Fibroblast of the aortic adventitia (primary cell): ENCODE results near the gene PPM1J. TPM values are rescaled to one million over a fixed set of nuclear protein-coding genes. Genes with fewer than 3 reads are reported as not detected.

ENCODE experiments used
- DNase-seq: peaks from one replicate; pipeline ENCODE4 v3.0.0-alpha.2; 2010; ENCODE audit warnings: low read depth
- H3K4me3 ChIP-seq: 2 replicates; pipeline ENCODE4 v1.5.1; 2011; ENCODE audit warnings: low read depth, mild to moderate bottlenecking, control low read depth, low read length, moderate library complexity
- total RNA-seq: library from RNA; depleted of rRNA; stranded (reverse); fragments of >200 nt; gene quantifications from 2 replicates; pipeline ENCODE4 v1.2.3, GENCODE V29; 2012; ENCODE audit warnings: low replicate concordance
- TF ChIP-seq, protein P1 (sequence below): IDR thresholded peaks from 2 replicates; pipeline ENCODE4 v1.5.1; 2011; ENCODE audit warnings: mild to moderate bottlenecking, low read length, control low read depth, inconsistent platforms; ENCODE audit not compliant: insufficient read depth

Gene PPM1J
- total RNA-seq, 1 donor, result 0.63 TPM

GRCh38 chr1:112692681-112693080, 22.5 kb downstream of the PPM1J start:
- no peak for DNase-seq
- TF ChIP-seq, protein P1, sequence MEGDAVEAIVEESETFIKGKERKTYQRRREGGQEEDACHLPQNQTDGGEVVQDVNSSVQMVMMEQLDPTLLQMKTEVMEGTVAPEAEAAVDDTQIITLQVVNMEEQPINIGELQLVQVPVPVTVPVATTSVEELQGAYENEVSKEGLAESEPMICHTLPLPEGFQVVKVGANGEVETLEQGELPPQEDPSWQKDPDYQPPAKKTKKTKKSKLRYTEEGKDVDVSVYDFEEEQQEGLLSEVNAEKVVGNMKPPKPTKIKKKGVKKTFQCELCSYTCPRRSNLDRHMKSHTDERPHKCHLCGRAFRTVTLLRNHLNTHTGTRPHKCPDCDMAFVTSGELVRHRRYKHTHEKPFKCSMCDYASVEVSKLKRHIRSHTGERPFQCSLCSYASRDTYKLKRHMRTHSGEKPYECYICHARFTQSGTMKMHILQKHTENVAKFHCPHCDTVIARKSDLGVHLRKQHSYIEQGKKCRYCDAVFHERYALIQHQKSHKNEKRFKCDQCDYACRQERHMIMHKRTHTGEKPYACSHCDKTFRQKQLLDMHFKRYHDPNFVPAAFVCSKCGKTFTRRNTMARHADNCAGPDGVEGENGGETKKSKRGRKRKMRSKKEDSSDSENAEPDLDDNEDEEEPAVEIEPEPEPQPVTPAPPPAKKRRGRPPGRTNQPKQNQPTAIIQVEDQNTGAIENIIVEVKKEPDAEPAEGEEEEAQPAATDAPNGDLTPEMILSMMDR, result no peak
- no peak overlapping the region for H3K4me3 ChIP-seq

DNA sequence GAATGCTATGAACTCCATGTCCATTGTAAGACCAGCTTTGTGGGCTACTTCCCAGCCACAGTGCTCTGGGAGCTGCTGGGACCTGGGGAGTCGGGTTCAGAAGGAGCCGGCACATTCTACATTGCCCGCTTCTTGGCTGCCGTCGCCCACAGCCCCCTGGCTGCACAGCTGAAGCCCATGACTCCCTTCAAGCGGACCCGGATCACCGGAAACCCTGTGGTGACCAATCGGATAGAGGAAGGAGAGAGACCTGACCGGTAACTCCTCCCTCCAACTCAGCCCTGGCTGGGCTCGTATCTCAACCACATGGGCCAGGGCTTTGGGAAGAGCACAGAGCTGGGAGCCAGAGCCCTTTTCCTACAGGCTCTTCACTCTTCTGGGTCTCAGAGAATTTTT, 25.3 kb downstream of the PPM1J start:
- no peak overlapping the region for H3K4me3 ChIP-seq
- no peak for DNase-seq
- TF ChIP-seq, protein P1, result no peak

DNA sequence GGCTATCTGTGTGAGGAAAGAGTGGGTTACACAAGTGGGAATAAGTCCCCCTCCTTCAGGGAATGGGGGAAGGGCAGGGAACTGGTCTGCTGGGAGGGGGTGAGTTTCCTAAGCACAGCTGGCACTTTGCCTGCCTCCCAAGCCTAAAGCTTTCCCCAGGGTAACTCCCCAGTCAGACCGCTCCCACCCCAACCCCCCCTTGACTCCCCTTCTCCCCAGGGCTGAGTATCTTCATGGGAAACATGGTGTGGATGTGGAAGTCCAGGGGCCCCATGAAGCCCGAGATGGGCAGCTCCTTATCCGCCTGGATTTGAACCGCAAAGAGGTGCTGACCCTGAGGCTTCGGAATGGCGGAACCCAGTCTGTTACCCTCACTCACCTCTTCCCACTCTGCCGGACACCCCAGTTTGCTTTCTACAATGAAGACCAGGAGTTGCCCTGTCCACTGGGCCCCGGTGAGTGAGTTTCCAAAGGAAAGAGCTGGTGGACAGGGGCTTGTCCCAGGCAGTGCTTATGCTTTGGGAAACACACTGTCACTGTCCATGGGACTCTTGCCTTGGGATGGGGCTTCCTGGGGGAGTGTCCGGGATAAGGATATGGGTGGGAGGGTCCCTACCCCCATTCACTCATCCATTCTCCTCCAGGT, 25.8 kb downstream of the PPM1J start:
- TF ChIP-seq, protein P1, result no peak
- DNase-seq, result no peak
- H3K4me3 ChIP-seq, result no peak overlapping the region

DNA sequence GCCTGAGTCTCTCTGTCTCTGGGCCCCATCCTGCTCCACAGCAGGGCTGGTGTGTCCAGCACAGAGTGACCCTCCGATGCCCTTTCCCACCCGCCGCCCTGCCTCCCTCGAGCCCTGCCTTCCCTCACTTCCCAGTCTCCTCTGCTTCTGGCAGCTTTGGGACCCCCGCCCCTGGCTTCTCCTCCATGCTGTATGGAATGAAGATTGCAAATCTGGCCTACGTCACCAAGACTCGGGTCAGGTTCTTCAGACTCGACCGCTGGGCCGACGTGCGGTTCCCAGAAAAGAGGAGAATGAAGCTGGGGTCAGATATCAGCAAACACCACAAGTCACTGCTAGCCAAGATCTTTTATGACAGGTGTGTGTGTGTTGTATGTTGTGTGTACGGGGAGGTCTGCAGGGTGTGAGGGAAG, 26.3 kb downstream of the PPM1J start:
- DNase-seq, result no peak
- H3K4me3 ChIP-seq, result no peak overlapping the region
- TF ChIP-seq, protein P1, result no peak

- TF ChIP-seq, protein P1, result no peak
- no peak for DNase-seq
- no peak overlapping the region for H3K4me3 ChIP-seq
These were observed 27.2 kb downstream of the PPM1J start for GRCh38 chr1:112687785-112688496.

- H3K4me3 ChIP-seq, result no peak overlapping the region
- TF ChIP-seq, protein P1, result no peak
- no peak for DNase-seq
These were observed 27.8 kb downstream of the PPM1J start for GRCh38 chr1:112687361-112687760.

- no peak for DNase-seq
- TF ChIP-seq, protein P1, result no peak
- no peak overlapping the region for H3K4me3 ChIP-seq
These were observed 28.3 kb downstream of the PPM1J start for GRCh38 chr1:112686835-112687234.
